SH-SY5Y (cell line): ENCODE results near the gene SHISA9.

Source experiments
- GATA2 ChIP-seq: IDR thresholded peaks from 2 replicates; pipeline ENCODE4 v1.6.1; 2011; ENCODE audit warnings: mild to moderate bottlenecking, low read depth, low read length
- GATA3 ChIP-seq: IDR thresholded peaks from 2 replicates; pipeline ENCODE4 v1.6.1; 2011; ENCODE audit warnings: low read depth, mild to moderate bottlenecking, low read length, moderate library complexity

The SHISA9 gene

DNA sequence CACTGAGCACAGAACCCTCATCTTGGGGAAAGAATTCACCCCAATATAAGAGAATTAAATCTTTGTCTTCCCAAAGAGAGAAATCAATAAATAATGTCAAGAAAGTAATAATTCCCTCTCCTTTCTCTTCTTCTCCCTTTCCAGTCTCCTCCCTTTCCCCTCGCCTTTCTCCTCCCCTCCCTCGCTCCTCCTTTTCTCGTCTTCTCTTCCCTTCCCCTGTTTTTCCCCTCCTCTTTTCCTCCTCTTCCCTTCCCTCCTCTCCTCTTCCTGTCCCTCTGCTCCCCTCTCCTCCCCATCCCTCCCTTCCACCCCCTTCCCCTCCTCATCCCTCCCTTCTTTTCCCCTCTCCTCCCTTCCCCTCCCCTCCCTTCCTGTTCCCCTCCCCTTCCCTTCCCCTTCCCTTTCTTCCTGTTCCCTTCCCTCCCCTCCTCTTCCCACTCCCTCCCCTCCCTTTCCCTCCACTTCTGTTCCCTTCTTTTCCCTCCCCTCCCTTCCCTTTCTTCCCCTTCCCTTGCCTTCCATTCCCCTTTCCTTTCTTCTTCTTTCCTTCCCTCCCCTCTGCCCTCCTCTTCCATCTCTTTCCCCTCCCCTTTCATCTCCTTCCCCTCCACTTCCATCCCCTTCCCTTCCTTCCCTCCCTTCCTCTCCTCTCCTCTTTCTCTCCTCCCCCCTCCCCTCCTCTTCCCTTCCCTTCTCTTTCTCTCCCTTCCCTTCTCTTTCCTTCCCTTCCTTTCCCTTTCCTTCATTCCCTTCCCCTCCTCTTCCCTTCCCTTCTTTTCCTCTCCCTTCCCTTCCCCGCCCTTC, 363.6 kb downstream of the SHISA9 start:
- TF ChIP-seq GATA3 (no peak), GATA2 (no peak)

DNA sequence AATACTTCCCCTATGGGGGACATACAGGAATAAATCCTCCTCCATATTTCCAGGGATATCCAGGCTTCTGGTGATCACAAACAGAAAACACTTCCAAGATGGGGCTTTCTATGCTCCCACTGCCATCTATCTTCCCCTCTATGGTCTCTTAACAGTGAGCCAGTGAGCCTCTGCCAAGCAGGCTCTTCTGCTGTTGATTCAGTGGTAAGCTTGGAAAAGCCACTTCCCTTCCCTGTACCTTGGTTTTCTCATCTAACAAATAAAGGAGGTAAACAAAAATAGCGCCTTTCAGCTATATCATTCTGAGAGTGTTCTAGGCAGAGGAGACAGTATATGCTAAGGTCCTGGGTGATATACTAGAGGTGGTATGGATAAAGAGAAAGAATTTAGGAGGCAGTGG, 368.0 kb downstream of the SHISA9 start:
- no peak for TF ChIP-seq GATA2
- no peak for TF ChIP-seq GATA3

DNA sequence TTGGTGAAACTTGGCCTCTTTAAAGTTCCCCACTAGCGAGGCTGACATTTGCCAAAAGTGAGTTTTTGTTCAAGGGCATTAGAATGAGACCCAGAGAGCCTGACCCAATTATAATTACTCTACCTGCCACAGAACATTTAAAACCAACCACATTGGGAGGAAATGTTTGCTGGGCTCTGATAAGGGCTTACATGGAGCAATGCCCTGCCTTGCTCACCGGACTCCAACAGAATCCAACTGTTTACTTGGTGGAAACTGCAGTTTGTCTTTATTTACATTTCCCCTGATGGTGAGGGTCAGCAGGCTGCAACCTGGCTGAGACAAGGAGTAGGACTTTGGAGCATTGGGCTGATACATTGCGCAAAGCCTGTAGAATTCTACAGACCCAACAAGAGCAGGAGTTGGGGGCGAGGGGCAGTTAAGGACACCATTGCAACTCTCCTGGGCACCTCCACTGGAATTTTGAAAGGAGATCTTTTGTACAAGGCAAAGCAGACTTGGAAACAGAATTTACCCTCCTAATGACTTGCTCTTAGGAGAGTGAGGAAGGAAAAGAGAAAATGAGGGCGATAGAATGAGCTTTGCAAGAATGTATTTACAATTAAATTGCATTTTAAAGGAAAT, 368.6 kb downstream of the SHISA9 start:
- TF ChIP-seq GATA3: no peak
- no peak for TF ChIP-seq GATA2

DNA sequence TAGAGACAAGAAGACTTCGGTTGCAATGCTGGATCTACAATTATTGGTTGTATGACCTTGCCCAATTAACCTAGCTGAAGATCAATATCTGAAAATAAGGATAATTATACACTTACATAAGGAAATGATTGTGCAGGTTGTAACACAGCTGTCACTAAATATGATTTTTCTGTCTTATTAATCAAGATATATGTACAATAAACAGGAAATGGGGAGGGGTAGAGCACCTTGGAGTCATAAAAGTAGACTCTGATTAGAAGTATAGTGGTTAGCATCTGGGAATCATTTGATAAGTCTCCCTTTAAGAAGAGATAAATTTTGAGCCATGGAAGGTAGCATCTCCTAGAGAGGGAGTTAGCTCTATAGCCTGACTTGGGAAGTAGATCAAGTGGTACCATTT, 369.2 kb downstream of the SHISA9 start:
- no peak for TF ChIP-seq GATA3
- TF ChIP-seq GATA2: no peak

DNA sequence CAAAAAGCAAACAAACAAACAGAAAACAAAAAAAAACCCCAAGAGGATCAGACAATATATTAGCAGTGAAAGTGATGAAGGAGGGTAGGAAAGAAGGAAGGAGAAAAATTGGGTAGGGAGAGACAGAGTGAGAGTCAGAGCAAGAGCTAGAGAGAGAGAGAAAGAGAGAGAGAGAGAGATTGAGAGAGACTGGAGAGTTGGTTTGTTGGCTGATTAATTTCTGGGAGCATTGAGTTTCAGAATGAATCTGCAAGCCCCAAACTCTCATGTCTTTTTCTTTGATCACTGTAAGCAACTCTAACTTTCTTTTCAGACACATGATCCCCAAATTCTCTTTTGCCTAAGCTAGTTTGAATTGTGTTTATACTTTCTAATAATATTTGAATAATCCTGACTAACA, 388.1 kb downstream of the SHISA9 start:
- TF ChIP-seq GATA3 (no peak), GATA2 (no peak)
